Posterior cingulate gyrus (tissue), 11 donors: ENCODE measurements around the gene AGPAT1.
"Not testable (repeated sequence)": the region's sequence is repeated elsewhere in the genome, so short reads cannot be mapped to it uniquely, and the experiment has no call there.

Source experiments
- DNase-seq, 10 donors: peaks; one replicate each; pipeline versions ENCODE4 v3.0.0 to v3.0.0-alpha.2; 2020 to 2021; ENCODE audit warnings: mixed read lengths in 3 of 10
- intact Hi-C: fragments of 100-400 bp; cut with DNase I; formaldehyde crosslinking; loops from one replicate; pipeline ENCODE4 v1.15.1; 2023

AGPAT1 gene

GRCh38 chr6:32152769-32153563 is 22.9 kb downstream of the AGPAT1 start:
- peak in 3 of 10 donors; percentile 32 to 86 (median 83) for DNase-seq
- intact Hi-C loops = loop anchor here (2.0 to 5.0 kb wide), 2 partner anchors 36 to 42 kb away; no protein-coding TSS in a partner anchor

- DNase-seq = peak in 4 of 10 donors; percentile 29 to 86 (median 64)
- intact Hi-C loops = loop anchor here (2.0 to 5.0 kb wide), 2 partner anchors 35 to 43 kb away; no protein-coding TSS in a partner anchor
Measured at GRCh38 chr6:32151863-32152768, 23.8 kb downstream of the AGPAT1 start, which contains the start of gene PRRT1. TSS of gene PRRT1 (minus strand) at chr6:32151939. CDS start at chr6:32151827, 112 bp downstream.

- peak in 1 of 10 donors; percentile 49 for DNase-seq
- intact Hi-C loops = loop anchor here (5.0 kb wide), 1 partner anchor 34 kb away; no protein-coding TSS in a partner anchor
Measured at GRCh38 chr6:32151181-32151862, 24.6 kb downstream of the AGPAT1 start.

GRCh38 chr6:32149932-32150870 is 25.7 kb downstream of the AGPAT1 start:
- intact Hi-C loops = loop anchor here (5.0 kb wide), 1 partner anchor 33 kb away; no protein-coding TSS in a partner anchor
- DNase-seq = peak in 2 of 10 donors; percentile 59 to 83

- DNase-seq = peak in 1 of 10 donors; percentile 76
- intact Hi-C loops = no loop called here
Measured at GRCh38 chr6:32149092-32149755, 26.7 kb downstream of the AGPAT1 start.

GRCh38 chr6:32148289-32149091 is 27.4 kb downstream of the AGPAT1 start:
- peak in 4 of 10 donors; percentile 49 to 91 (median 83) for DNase-seq
- intact Hi-C loops = no loop called here

GRCh38 chr6:32147401-32148132 is 28.3 kb downstream of the AGPAT1 start:
- DNase-seq = peak in 2 of 10 donors; percentile 31 to 55
- intact Hi-C loops = no loop called here

GRCh38 chr6:32146687-32147086 is 29.2 kb downstream of the AGPAT1 start:
- DNase-seq = no peak
- intact Hi-C loops = no loop called here

- no peak for DNase-seq
- intact Hi-C loops = no loop called here
Measured at GRCh38 chr6:32146287-32146686, 29.6 kb downstream of the AGPAT1 start.

- DNase-seq = peak in 1 of 10 donors; percentile 22
- intact Hi-C loops = not testable (repeated sequence)
Measured at GRCh38 chr6:32144238-32144637, 31.6 kb downstream of the AGPAT1 start.

- peak in 1 of 10 donors; percentile 12 for DNase-seq
- intact Hi-C loops = no loop called here
Measured at GRCh38 chr6:32140420-32141046, 35.4 kb downstream of the AGPAT1 start.

- no peak for DNase-seq
- intact Hi-C loops = no loop called here
Measured at GRCh38 chr6:32139590-32139989, 36.3 kb downstream of the AGPAT1 start.

GRCh38 chr6:32137454-32137853 is 38.4 kb downstream of the AGPAT1 start:
- DNase-seq = no peak
- intact Hi-C loops = no loop called here

- no peak for DNase-seq
- intact Hi-C loops = loop anchor here (5.0 kb wide), 1 partner anchor 44 kb away; the partner anchor contains the start of genes AGPAT1 and RNF5
Measured at GRCh38 chr6:32133786-32134185, 42.1 kb downstream of the AGPAT1 start.

- no peak for DNase-seq
- intact Hi-C loops = loop anchor here (5.0 kb wide), 1 partner anchor 45 kb away; the partner anchor contains the start of genes AGPAT1 and RNF5
Measured at GRCh38 chr6:32132110-32132509, 43.8 kb downstream of the AGPAT1 start.

GRCh38 chr6:32131439-32131948 is 44.4 kb downstream of the AGPAT1 start:
- intact Hi-C loops = loop anchor here (5.0 kb wide), 1 partner anchor 46 kb away; the partner anchor contains the start of genes AGPAT1 and RNF5
- DNase-seq = peak in 1 of 10 donors; percentile 26
